ENCODE data around the gene C14orf132. TPM values are rescaled to one million over a fixed set of nuclear protein-coding genes. Genes with fewer than 3 reads are reported as not detected.

C14orf132 gene
- total and polyA plus RNA-seq, 3 donors from 2014 or later = 1.4 to 8.4 (median 2.5) TPM

DNA sequence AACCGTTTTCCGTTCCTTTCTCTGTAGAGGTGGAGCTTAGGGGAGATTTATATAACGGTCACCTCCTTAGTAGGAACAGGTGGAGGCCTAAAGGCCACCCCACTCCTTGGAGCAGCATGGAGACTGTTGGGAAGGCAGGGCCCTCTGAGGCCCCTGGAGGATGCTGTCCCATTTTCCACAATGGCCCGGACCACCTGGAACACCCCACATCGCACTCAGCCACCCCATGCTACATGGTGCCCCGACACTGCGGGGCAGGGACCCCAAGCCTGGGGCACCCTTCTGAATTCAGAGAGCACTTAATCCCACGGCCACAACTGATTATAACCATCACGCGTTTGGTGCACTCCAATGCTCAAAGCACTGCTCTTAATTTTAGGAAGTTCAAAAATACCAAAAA, 41.4 kb downstream of the C14orf132 start:
- Histone ChIP-seq H3K4me3 (no peak overlapping the region), H3K27ac (no peak overlapping the region), H3K27me3 (no peaks in the 10 kb centered on the region), H3K4me1 (no peaks in the 10 kb centered on the region), H3K9me3 (no peaks in the 10 kb centered on the region), H3K36me3 (ENCODE audit: low read depth, missing control alignments) (no peaks in the 10 kb centered on the region)
- intact Hi-C loops (cut with DNase I; ENCODE audit: low total_unique reads) = no loop called here
- WGBS, 2 donors = 81 to 85% methylated on average over 10 of the region's 10 CpGs
- no peak for TF ChIP-seq POLR2A (IDR thresholded peaks at IDR 0.05)
- TF ChIP-seq, protein P1, sequence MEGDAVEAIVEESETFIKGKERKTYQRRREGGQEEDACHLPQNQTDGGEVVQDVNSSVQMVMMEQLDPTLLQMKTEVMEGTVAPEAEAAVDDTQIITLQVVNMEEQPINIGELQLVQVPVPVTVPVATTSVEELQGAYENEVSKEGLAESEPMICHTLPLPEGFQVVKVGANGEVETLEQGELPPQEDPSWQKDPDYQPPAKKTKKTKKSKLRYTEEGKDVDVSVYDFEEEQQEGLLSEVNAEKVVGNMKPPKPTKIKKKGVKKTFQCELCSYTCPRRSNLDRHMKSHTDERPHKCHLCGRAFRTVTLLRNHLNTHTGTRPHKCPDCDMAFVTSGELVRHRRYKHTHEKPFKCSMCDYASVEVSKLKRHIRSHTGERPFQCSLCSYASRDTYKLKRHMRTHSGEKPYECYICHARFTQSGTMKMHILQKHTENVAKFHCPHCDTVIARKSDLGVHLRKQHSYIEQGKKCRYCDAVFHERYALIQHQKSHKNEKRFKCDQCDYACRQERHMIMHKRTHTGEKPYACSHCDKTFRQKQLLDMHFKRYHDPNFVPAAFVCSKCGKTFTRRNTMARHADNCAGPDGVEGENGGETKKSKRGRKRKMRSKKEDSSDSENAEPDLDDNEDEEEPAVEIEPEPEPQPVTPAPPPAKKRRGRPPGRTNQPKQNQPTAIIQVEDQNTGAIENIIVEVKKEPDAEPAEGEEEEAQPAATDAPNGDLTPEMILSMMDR (IDR thresholded peaks at IDR 0.05) = no peak
- no peak for DNase-seq

DNA sequence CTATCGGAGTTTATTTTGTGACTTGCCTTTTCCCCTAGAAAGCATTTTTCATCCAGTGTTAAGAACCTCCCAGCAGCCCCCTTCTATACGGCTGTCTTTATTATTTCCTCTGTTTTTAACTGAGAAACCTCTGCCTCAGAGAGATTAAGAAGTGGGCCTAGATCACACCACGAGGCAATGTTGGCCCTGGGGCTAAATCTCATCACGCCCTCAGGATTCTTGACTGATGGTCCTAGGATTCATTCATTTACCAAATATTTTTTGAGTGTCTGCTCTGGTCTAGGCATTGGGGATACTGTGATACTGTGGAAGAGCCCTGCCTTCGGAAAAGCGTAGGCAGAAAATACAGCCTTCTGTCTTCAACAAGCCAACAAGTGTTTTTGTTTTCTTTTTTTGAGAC, 42.1 kb downstream of the C14orf132 start:
- no peaks in the 10 kb centered on the region for H3K36me3 ChIP-seq (ENCODE audit: low read depth, missing control alignments)
- H3K27ac ChIP-seq = no peak overlapping the region
- WGBS, 2 donors = 90 to 94% methylated on average over 6 of the region's 6 CpGs
- H3K4me3 ChIP-seq = no peak overlapping the region
- no peaks in the 10 kb centered on the region for H3K9me3 ChIP-seq
- intact Hi-C loops (cut with DNase I; ENCODE audit: low total_unique reads) = no loop called here
- no peak for DNase-seq
- no peaks in the 10 kb centered on the region for H3K4me1 ChIP-seq
- no peak for TF ChIP-seq POLR2A (IDR thresholded peaks at IDR 0.05)
- TF ChIP-seq, protein P1 (IDR thresholded peaks at IDR 0.05) = no peak
- H3K27me3 ChIP-seq = no peaks in the 10 kb centered on the region

DNA sequence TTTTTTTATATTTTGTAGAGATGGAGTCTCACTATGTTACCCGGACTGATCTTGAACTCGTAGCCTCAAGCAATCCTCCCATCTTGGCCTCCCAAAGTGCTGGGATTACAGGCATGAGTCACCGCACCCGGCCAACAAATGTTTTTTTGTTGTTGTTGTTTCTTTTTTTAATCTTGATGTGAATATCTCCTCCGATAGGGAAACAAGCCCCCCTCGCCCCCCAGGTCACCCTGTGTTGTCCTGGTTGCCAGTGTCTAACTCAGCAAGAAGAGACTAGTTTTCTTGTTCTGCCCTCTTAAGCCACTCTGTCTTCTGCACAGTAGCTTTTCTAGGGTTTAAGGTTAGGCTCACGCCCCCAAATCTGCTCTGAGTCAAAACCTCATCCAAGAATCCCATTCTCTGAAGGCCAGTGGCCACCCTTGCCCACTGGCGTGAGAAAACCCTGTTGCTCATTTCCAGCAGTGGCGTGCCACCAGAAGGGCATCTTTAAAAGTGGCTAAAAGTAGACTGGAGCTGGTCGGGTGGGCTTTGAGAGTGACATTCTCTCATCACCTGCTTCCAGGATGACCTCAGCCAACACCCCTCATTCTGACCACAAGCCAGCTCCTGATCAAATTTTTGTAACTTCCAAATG, 42.7 kb downstream of the C14orf132 start:
- DNase-seq = no peak
- TF ChIP-seq POLR2A (IDR thresholded peaks at IDR 0.05) = no peak
- TF ChIP-seq, protein P1 (IDR thresholded peaks at IDR 0.05) = no peak
- 96% methylated on average over 10 of the region's 10 CpGs for WGBS, 2 donors
- no peaks in the 10 kb centered on the region for H3K4me1 ChIP-seq
- H3K4me3 ChIP-seq = no peak overlapping the region
- H3K27ac ChIP-seq = no peak overlapping the region
- no peaks in the 10 kb centered on the region for H3K36me3 ChIP-seq (ENCODE audit: low read depth, missing control alignments)
- no peaks in the 10 kb centered on the region for H3K27me3 ChIP-seq
- intact Hi-C loops (cut with DNase I; ENCODE audit: low total_unique reads) = no loop called here
- no peaks in the 10 kb centered on the region for H3K9me3 ChIP-seq

DNA sequence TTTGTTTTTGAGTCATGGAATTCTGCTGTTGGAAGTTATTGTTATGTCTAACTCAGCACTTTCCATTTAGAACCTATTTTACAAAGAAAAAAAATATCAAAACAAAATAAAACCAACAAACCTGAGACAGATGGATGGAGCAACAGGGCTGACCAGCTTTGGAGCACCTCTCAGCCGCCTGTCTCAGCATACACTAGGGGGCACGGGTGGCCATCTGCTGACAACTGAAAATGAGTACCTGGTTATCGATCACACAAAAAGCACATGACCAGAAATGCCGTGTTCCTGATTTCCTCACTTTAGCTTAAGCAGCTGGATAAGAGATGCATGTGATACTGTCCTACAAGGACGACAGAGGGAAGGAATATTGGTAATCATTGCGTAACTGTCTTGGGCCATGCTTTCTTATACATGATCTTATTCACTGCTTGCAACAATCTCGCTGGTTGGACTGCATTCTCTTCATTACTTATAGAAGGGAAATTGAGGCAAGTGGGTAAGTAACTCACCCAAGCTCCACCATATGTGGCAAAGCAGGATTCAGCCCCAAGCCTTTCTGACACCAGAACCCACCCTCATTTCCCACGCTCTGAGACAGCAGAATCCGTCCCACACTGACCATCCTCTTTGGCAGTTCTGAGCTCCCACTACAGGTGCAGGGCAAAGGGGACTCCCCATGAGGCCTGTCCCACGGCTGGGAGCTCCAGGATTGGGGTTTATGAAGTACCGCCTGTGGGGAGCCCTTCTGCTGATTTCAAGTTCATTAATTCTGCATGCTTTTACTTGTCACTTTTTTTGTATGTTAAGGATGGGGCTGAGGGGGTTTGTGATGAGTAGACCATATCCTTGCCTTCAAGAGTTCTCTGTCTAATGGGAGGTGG, 43.5 kb downstream of the C14orf132 start:
- Histone ChIP-seq H3K9me3 (no peaks in the 10 kb centered on the region), H3K27me3 (no peaks in the 10 kb centered on the region), H3K27ac (no peak overlapping the region), H3K36me3 (ENCODE audit: low read depth, missing control alignments) (no peaks in the 10 kb centered on the region), H3K4me1 (no peaks in the 10 kb centered on the region), H3K4me3 (no peak overlapping the region)
- whole genome bisulfite sequencing, 2 donors = 90 to 93% methylated on average over 11 of the region's 11 CpGs
- TF ChIP-seq, protein P1 (IDR thresholded peaks at IDR 0.05) = no peak
- no peak for TF ChIP-seq POLR2A (IDR thresholded peaks at IDR 0.05)
- no peak for DNase-seq
- intact Hi-C loops (cut with DNase I; ENCODE audit: low total_unique reads) = no loop called here

Measured in testis (tissue), 3 donors.